Breast epithelium (tissue), 4 donors: ENCODE data around the gene FAM221B. TPM values are rescaled to one million over a fixed set of nuclear protein-coding genes. Genes with fewer than 3 reads are reported as not detected.
A peak's percentile ranks its signal among the peaks of the same experiment; 100 is the strongest.

ENCODE experiments used
- DNase-seq, 2 donors: peaks; one replicate each; pipeline ENCODE4 v3.0.0-alpha.2; 2019; ENCODE audit warnings: low spot score in 2 of 2
- H3K27ac ChIP-seq, 2 donors: fragments of 200-600 bp; sonication (generic) in 1 of 2; one replicate each; pipeline ENCODE4 v1.5.1; 2016 to 2019; ENCODE audit warnings: mild to moderate bottlenecking in 1 of 2
- H3K27me3 ChIP-seq, 2 donors: fragments of 200-600 bp; sonication (generic) in 1 of 2; one replicate each; pipeline versions ENCODE4 v1.5.1 to v1.6.0; 2017 to 2019; ENCODE audit warnings: control low read depth in 1 of 2, mild to moderate bottlenecking in 1 of 2
- H3K36me3 ChIP-seq: fragments of 200-600 bp; one replicate; pipeline ENCODE4 v1.5.1; 2019
- H3K4me1 ChIP-seq, 2 donors: fragments of 200-600 bp; sonication (generic); one replicate each; pipeline ENCODE4 v1.5.1; 2016 to 2019; ENCODE audit warnings: control low read depth in 1 of 2
- H3K4me3 ChIP-seq, 3 donors: fragments of 200-600 bp; sonication (generic); 1 replicate in 2 of 3; 2 replicates in 1 of 3; pipeline ENCODE4 v1.5.1; 2016 to 2019; ENCODE audit warnings: mild to moderate bottlenecking in 3 of 3, moderate library complexity in 2 of 3
- H3K9me3 ChIP-seq, 2 donors: fragments of 200-600 bp; sonication (generic) in 1 of 2; one replicate each; pipeline ENCODE4 v1.5.1; 2016 to 2019; ENCODE audit warnings: control low read depth in 1 of 2
- CTCF ChIP-seq, 3 donors: fragments of 450-650 bp; IDR thresholded peaks; one replicate each; pipeline ENCODE4 v1.5.1; 2016 to 2017; ENCODE audit warnings: antibody characterized with exemption in 3 of 3, mild to moderate bottlenecking in 3 of 3, moderate library complexity in 3 of 3
- POLR2A ChIP-seq: fragments of 450-650 bp; IDR thresholded peaks from one replicate; pipeline ENCODE4 v1.6.1; 2016; ENCODE audit warnings: antibody characterized with exemption, mild to moderate bottlenecking, moderate library complexity
- POLR2AphosphoS5 ChIP-seq, 3 donors: sonication (generic); formaldehyde crosslinking; IDR thresholded peaks; one replicate each; pipeline ENCODE4 v1.6.1; 2017; ENCODE audit warnings: antibody characterized with exemption in 3 of 3
- intact Hi-C: fragments of 100-400 bp; cut with DNase I; formaldehyde crosslinking; loops from one replicate; pipeline ENCODE4 v1.15.1; 2023; ENCODE audit warnings: low total_unique reads
- total RNA-seq, 3 donors: library from RNA; depleted of rRNA; stranded (reverse); fragments of >200 nt; gene quantifications; one replicate each; pipeline ENCODE4 v1.1.0, GENCODE V29; 2016

Gene FAM221B
- total RNA-seq, 3 donors from 2014 or later: 0.15 TPM; not detected in 2

GRCh38 chr9:35861161-35861897 lies 32.8 kb upstream of the FAM221B start:
- Histone ChIP-seq H3K4me3 (no peak overlapping the region), H3K4me1 (no peaks in the 10 kb centered on the region), H3K36me3 (no peaks in the 10 kb centered on the region), H3K27ac (no peak overlapping the region), H3K27me3 (peaks cover 0 to 4% of the 10 kb centered on the region in 2 donors), H3K9me3 (no peaks in the 10 kb centered on the region)
- no peak for DNase-seq
- TF ChIP-seq POLR2A (no peak), CTCF (IDR thresholded peaks at IDR 0.05) (no peak), POLR2AphosphoS5 (IDR thresholded peaks at IDR 0.05) (no peak)
- intact Hi-C loops: no loop called here

- H3K4me3 ChIP-seq: no peak overlapping the region
- H3K9me3 ChIP-seq: no peaks in the 10 kb centered on the region
- H3K27me3 ChIP-seq: peaks cover 0 to 4% of the 10 kb centered on the region in 2 donors
- DNase-seq: no peak
- H3K4me1 ChIP-seq: no peaks in the 10 kb centered on the region
- no peaks in the 10 kb centered on the region for H3K36me3 ChIP-seq
- intact Hi-C loops: no loop called here
- H3K27ac ChIP-seq: no peak overlapping the region
- TF ChIP-seq POLR2A (no peak), POLR2AphosphoS5 (IDR thresholded peaks at IDR 0.05) (no peak), CTCF (IDR thresholded peaks at IDR 0.05) (no peak)
These were observed 31.4 kb upstream of the FAM221B start for GRCh38 chr9:35859990-35860339.

GRCh38 chr9:35859310-35859989 lies 30.9 kb upstream of the FAM221B start:
- intact Hi-C loops: no loop called here
- Histone ChIP-seq H3K27me3 (peaks cover 0 to 4% of the 10 kb centered on the region in 2 donors), H3K4me1 (no peaks in the 10 kb centered on the region), H3K36me3 (no peaks in the 10 kb centered on the region), H3K27ac (no peak overlapping the region), H3K9me3 (no peaks in the 10 kb centered on the region), H3K4me3 (no peak overlapping the region)
- no peak for TF ChIP-seq CTCF (IDR thresholded peaks at IDR 0.05)
- no peak for TF ChIP-seq POLR2AphosphoS5 (IDR thresholded peaks at IDR 0.05)
- TF ChIP-seq POLR2A: no peak
- no peak for DNase-seq

- no peak overlapping the region for H3K4me3 ChIP-seq
- TF ChIP-seq POLR2A (no peak), CTCF (IDR thresholded peaks at IDR 0.05) (no peak), POLR2AphosphoS5 (IDR thresholded peaks at IDR 0.05) (no peak)
- intact Hi-C loops: no loop called here
- H3K27me3 ChIP-seq: peaks cover 0 to 3% of the 10 kb centered on the region in 2 donors
- DNase-seq: no peak
- H3K27ac ChIP-seq: no peak overlapping the region
- no peaks in the 10 kb centered on the region for H3K4me1 ChIP-seq
- H3K9me3 ChIP-seq: no peaks in the 10 kb centered on the region
- H3K36me3 ChIP-seq: no peaks in the 10 kb centered on the region
These were observed 29.9 kb upstream of the FAM221B start for GRCh38 chr9:35858458-35858857.

GRCh38 chr9:35856882-35857281 lies 28.4 kb upstream of the FAM221B start:
- Histone ChIP-seq H3K9me3 (no peaks in the 10 kb centered on the region), H3K36me3 (no peaks in the 10 kb centered on the region), H3K27ac (no peak overlapping the region), H3K4me1 (no peaks in the 10 kb centered on the region), H3K27me3 (no peaks in the 10 kb centered on the region), H3K4me3 (no peak overlapping the region)
- DNase-seq: peak in 1 of 2 donors; percentile 7
- TF ChIP-seq POLR2AphosphoS5 (IDR thresholded peaks at IDR 0.05) (no peak), POLR2A (no peak), CTCF (IDR thresholded peaks at IDR 0.05) (no peak)
- intact Hi-C loops: no loop called here
